ENCODE measurements around the gene PRSS21.

Gene PRSS21

GRCh38 chr16:2822496-2822895 is 5.5 kb downstream of the PRSS21 start:
- Mint-ChIP-seq H3K36me3 (ENCODE audit: low read depth) (no peaks in the 10 kb centered on the region), H3K4me1 (ENCODE audit: low read depth) (peaks cover 2% of the 10 kb centered on the region), H3K4me3 (no peak overlapping the region), H3K27me3 (no peaks in the 10 kb centered on the region), H3K9me3 (no peaks in the 10 kb centered on the region), H3K27ac (no peak overlapping the region)
- no peak for DNase-seq

GRCh38 chr16:2824626-2825025 is 7.6 kb downstream of the PRSS21 start:
- Mint-ChIP-seq H3K36me3 (ENCODE audit: low read depth) (no peaks in the 10 kb centered on the region), H3K4me3 (no peak overlapping the region)

GRCh38 chr16:2825049-2825742 is 8.2 kb downstream of the PRSS21 start:
- Mint-ChIP-seq H3K27ac (no peak overlapping the region), H3K4me3 (no peak overlapping the region), H3K36me3 (ENCODE audit: low read depth) (no peaks in the 10 kb centered on the region), H3K9me3 (no peaks in the 10 kb centered on the region), H3K4me1 (ENCODE audit: low read depth) (no peaks in the 10 kb centered on the region), H3K27me3 (no peaks in the 10 kb centered on the region)
- no peak for DNase-seq

More at GRCh38 chr16:2824626-2825025, 7.6 kb downstream of the PRSS21 start:
- Mint-ChIP-seq H3K27ac (no peak overlapping the region), H3K4me1 (ENCODE audit: low read depth) (no peaks in the 10 kb centered on the region), H3K9me3 (no peaks in the 10 kb centered on the region), H3K27me3 (no peaks in the 10 kb centered on the region)
- no peak for DNase-seq

GRCh38 chr16:2825906-2826305 is 8.9 kb downstream of the PRSS21 start:
- Mint-ChIP-seq H3K27ac (no peak overlapping the region), H3K4me3 (no peak overlapping the region), H3K27me3 (no peaks in the 10 kb centered on the region), H3K9me3 (no peaks in the 10 kb centered on the region), H3K4me1 (ENCODE audit: low read depth) (no peaks in the 10 kb centered on the region), H3K36me3 (ENCODE audit: low read depth) (no peaks in the 10 kb centered on the region)
- no peak for DNase-seq

GRCh38 chr16:2826591-2827373 is 9.7 kb downstream of the PRSS21 start:
- no peak overlapping the region for H3K4me3 Mint-ChIP-seq
- no peaks in the 10 kb centered on the region for H3K27me3 Mint-ChIP-seq
- no peaks in the 10 kb centered on the region for H3K36me3 Mint-ChIP-seq (ENCODE audit: low read depth)
- H3K9me3 Mint-ChIP-seq, result no peaks in the 10 kb centered on the region
- H3K27ac Mint-ChIP-seq, result no peak overlapping the region
- no peak for DNase-seq
- H3K4me1 Mint-ChIP-seq (ENCODE audit: low read depth), result no peaks in the 10 kb centered on the region

- Mint-ChIP-seq H3K36me3 (ENCODE audit: low read depth) (no peaks in the 10 kb centered on the region), H3K27ac (no peak overlapping the region), H3K9me3 (no peaks in the 10 kb centered on the region), H3K27me3 (no peaks in the 10 kb centered on the region), H3K4me3 (no peak overlapping the region), H3K4me1 (ENCODE audit: low read depth) (no peaks in the 10 kb centered on the region)
- no peak for DNase-seq
Measured at GRCh38 chr16:2827374-2827791, 10.3 kb downstream of the PRSS21 start.

GRCh38 chr16:2827831-2828520 is 10.9 kb downstream of the PRSS21 start:
- no peak for DNase-seq
- Mint-ChIP-seq H3K4me3 (no peak overlapping the region), H3K27ac (no peak overlapping the region), H3K36me3 (ENCODE audit: low read depth) (no peaks in the 10 kb centered on the region), H3K4me1 (ENCODE audit: low read depth) (no peaks in the 10 kb centered on the region), H3K9me3 (no peaks in the 10 kb centered on the region), H3K27me3 (no peaks in the 10 kb centered on the region)

GRCh38 chr16:2828521-2828840 is 11.4 kb downstream of the PRSS21 start:
- Mint-ChIP-seq H3K36me3 (ENCODE audit: low read depth) (no peaks in the 10 kb centered on the region), H3K4me1 (ENCODE audit: low read depth) (no peaks in the 10 kb centered on the region), H3K4me3 (no peak overlapping the region), H3K27me3 (no peaks in the 10 kb centered on the region), H3K27ac (no peak overlapping the region), H3K9me3 (no peaks in the 10 kb centered on the region)
- no peak for DNase-seq

- H3K4me3 Mint-ChIP-seq, result no peak overlapping the region
- no peaks in the 10 kb centered on the region for H3K27me3 Mint-ChIP-seq
- H3K36me3 Mint-ChIP-seq (ENCODE audit: low read depth), result no peaks in the 10 kb centered on the region
- no peak overlapping the region for H3K27ac Mint-ChIP-seq
- DNase-seq, result no peak
- no peaks in the 10 kb centered on the region for H3K9me3 Mint-ChIP-seq
- no peaks in the 10 kb centered on the region for H3K4me1 Mint-ChIP-seq (ENCODE audit: low read depth)
Measured at GRCh38 chr16:2828876-2829430, 11.9 kb downstream of the PRSS21 start.

- Mint-ChIP-seq H3K27me3 (no peaks in the 10 kb centered on the region), H3K27ac (no peak within 1 kb of the TSS), H3K4me3 (peak within 1 kb of the TSS; percentile 20), H3K9me3 (no peaks in the 10 kb centered on the region), H3K4me1 (ENCODE audit: low read depth) (no peaks in the 10 kb centered on the region), H3K36me3 (ENCODE audit: low read depth) (no peaks in the 10 kb centered on the region)
- no peak for DNase-seq
Measured at GRCh38 chr16:2829501-2830354, 12.7 kb downstream of the PRSS21 start, which contains the start of gene ZG16B. Gene ZG16B (plus strand): TSS chr16:2830303. CDS start chr16:2830442, 139 bp downstream.

GRCh38 chr16:2830355-2830695 is 13.3 kb downstream of the PRSS21 start:
- no peak overlapping the region for H3K27ac Mint-ChIP-seq
- no peaks in the 10 kb centered on the region for H3K27me3 Mint-ChIP-seq
- H3K36me3 Mint-ChIP-seq (ENCODE audit: low read depth), result no peaks in the 10 kb centered on the region
- H3K4me3 Mint-ChIP-seq, result peak overlapping the region; percentile 20
- no peaks in the 10 kb centered on the region for H3K4me1 Mint-ChIP-seq (ENCODE audit: low read depth)
- no peaks in the 10 kb centered on the region for H3K9me3 Mint-ChIP-seq
- no peak for DNase-seq

GRCh38 chr16:2831203-2831602 is 14.2 kb downstream of the PRSS21 start:
- H3K27ac Mint-ChIP-seq, result no peak overlapping the region
- no peaks in the 10 kb centered on the region for H3K36me3 Mint-ChIP-seq (ENCODE audit: low read depth)
- no peaks in the 10 kb centered on the region for H3K4me1 Mint-ChIP-seq (ENCODE audit: low read depth)
- no peaks in the 10 kb centered on the region for H3K9me3 Mint-ChIP-seq
- H3K4me3 Mint-ChIP-seq, result no peak overlapping the region
- DNase-seq, result no peak
- no peaks in the 10 kb centered on the region for H3K27me3 Mint-ChIP-seq

GRCh38 chr16:2833776-2834175 is 16.7 kb downstream of the PRSS21 start:
- Mint-ChIP-seq H3K36me3 (ENCODE audit: low read depth) (no peaks in the 10 kb centered on the region), H3K27me3 (no peaks in the 10 kb centered on the region), H3K4me3 (no peak overlapping the region), H3K4me1 (ENCODE audit: low read depth) (peaks cover 4% of the 10 kb centered on the region), H3K27ac (no peak overlapping the region), H3K9me3 (no peaks in the 10 kb centered on the region)
- DNase-seq, result no peak

GRCh38 chr16:2834968-2835367 is 17.9 kb downstream of the PRSS21 start:
- DNase-seq, result no peak
- H3K27ac Mint-ChIP-seq, result no peak overlapping the region
- H3K4me1 Mint-ChIP-seq (ENCODE audit: low read depth), result peaks cover 16% of the 10 kb centered on the region
- no peaks in the 10 kb centered on the region for H3K9me3 Mint-ChIP-seq
- H3K27me3 Mint-ChIP-seq, result no peaks in the 10 kb centered on the region
- no peaks in the 10 kb centered on the region for H3K36me3 Mint-ChIP-seq (ENCODE audit: low read depth)
- no peak overlapping the region for H3K4me3 Mint-ChIP-seq

All from activated T-cell treated with anti-CD3 and anti-CD28 coated beads, Interleukin-2, amount 50 U/mL, for 24 hours (primary cell).